ENCODE data around the gene CENPM.

DNA sequence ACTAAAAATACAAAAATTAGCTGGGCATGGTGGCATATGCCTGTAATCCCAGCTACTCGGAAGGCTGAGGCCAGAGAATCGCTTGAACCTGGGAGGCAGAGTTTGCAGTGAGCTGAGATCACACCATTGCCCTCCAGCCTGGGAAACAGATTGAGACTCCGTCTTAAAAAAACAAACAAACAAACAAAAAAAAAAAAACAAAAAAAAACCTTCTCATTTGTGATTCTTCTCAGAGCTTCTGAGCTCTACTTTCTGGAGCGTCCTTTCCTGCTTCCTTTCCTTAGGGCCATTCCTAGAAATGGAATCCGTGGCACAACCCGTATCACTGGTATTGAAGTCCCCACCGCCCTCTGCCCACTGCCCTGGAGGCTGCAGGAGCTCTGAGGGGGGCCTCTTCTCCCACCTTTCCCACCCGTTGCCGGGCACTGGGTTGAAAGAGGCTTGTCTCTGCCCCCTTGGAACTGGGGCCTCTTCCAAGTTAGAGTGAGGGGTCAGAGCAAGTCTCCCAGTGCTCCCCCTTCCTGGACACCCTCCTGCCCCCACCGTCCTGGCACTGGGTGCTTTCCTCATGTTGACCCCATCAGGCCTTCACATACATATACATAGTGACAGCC, 30.1 kb downstream of the CENPM start:
- TF ChIP-seq EZH2 (IDR thresholded peaks at IDR 0.05; ENCODE audit: borderline replicate concordance, low read depth, low read length, severe bottlenecking) (no peak), CTCF (IDR thresholded peaks at IDR 0.05; ENCODE audit: extremely low read depth in 1 of 2, insufficient read depth in 1 of 2, low read depth in 1 of 2, low read length in 2 of 2) (no peak), POLR2AphosphoS5 (IDR thresholded peaks at IDR 0.05; ENCODE audit: insufficient read depth, low read depth, low read length) (no peak), GATA2 (IDR thresholded peaks at IDR 0.05; ENCODE audit: insufficient read depth, insufficient read length, low read depth, low read length) (no peak)
- TF ChIP-seq, protein P1, sequence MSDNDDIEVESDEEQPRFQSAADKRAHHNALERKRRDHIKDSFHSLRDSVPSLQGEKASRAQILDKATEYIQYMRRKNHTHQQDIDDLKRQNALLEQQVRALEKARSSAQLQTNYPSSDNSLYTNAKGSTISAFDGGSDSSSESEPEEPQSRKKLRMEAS (IDR thresholded peaks at IDR 0.05; ENCODE audit: insufficient read depth, insufficient read length) = no peak
